Choroid plexus epithelial cell (primary cell): Measurements from ENCODE around the gene PREX1.
A peak's percentile ranks its signal among the peaks of the same experiment; 100 is the strongest.

Source experiments
- DNase-seq: peaks from one replicate; pipeline ENCODE4 v3.0.0-alpha.2; 2010; ENCODE audit warnings: low read depth
- H3K4me3 ChIP-seq: 2 replicates; pipeline ENCODE4 v1.5.1; 2011; ENCODE audit warnings: low read depth, mild to moderate bottlenecking, control low read depth, low read length, moderate library complexity
- TF ChIP-seq, protein P1 (sequence below): conservative IDR thresholded peaks from 2 replicates; pipeline ENCODE4 v1.5.1; 2011; ENCODE audit warnings: low read depth, mild to moderate bottlenecking, control low read depth, inconsistent platforms, low read length, moderate library complexity

The PREX1 gene

DNA sequence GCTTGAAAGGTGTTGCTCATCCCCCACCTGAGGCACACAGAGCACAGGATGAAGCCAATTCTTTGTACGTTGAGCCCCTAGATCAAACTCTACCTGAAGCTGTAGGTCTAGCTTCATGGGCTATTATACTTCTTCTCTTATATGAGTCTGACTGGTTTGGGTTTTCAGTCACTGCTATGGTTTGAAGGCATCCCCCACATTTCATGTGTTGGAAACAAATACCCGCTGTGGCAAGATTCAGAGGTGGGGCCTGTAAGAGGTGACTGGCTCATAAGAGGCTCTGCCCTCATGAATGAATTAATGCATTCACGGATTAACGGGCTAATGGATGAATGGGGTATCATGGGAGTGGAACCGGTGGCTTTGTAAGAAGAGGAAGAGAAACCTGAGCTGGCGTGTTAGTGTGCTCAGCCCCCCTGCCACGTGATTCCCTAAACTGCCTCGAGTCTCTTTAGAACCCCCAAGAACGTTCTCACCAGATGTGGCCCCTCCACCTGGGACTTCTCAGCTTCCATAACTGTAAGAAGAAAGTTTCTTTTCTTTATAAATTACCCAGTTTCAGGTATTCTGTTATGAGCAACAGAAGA lies 39.2 kb downstream of the PREX1 start:
- TF ChIP-seq, protein P1, sequence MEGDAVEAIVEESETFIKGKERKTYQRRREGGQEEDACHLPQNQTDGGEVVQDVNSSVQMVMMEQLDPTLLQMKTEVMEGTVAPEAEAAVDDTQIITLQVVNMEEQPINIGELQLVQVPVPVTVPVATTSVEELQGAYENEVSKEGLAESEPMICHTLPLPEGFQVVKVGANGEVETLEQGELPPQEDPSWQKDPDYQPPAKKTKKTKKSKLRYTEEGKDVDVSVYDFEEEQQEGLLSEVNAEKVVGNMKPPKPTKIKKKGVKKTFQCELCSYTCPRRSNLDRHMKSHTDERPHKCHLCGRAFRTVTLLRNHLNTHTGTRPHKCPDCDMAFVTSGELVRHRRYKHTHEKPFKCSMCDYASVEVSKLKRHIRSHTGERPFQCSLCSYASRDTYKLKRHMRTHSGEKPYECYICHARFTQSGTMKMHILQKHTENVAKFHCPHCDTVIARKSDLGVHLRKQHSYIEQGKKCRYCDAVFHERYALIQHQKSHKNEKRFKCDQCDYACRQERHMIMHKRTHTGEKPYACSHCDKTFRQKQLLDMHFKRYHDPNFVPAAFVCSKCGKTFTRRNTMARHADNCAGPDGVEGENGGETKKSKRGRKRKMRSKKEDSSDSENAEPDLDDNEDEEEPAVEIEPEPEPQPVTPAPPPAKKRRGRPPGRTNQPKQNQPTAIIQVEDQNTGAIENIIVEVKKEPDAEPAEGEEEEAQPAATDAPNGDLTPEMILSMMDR: no peak
- no peak overlapping the region for H3K4me3 ChIP-seq
- DNase-seq: no peak

DNA sequence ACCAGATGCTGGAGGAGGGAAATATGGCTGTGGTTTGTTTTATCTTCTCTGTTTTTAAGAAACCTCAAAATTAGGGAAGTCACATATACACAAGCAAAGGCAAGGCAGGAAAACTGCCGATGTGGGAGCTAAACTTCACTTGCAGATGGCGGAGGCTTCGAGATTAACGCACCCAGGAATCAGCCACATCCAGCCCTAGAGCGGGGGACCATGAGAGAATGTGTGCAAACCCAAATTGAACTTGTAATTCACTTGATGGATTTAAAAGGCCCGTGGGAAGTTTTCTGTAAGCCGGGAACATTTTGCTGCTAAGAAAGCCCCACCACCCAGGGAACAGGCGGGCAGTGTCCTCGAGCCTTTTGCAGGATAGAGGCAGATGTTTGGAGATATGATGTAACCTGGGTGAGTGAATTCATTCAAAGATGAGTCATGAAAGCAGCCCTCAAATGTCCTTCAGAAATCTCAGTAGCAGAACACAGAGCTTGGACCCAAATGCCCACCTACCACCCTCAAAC lies 39.9 kb downstream of the PREX1 start:
- TF ChIP-seq, protein P1: no peak
- peak; percentile 76 for DNase-seq
- no peak overlapping the region for H3K4me3 ChIP-seq

DNA sequence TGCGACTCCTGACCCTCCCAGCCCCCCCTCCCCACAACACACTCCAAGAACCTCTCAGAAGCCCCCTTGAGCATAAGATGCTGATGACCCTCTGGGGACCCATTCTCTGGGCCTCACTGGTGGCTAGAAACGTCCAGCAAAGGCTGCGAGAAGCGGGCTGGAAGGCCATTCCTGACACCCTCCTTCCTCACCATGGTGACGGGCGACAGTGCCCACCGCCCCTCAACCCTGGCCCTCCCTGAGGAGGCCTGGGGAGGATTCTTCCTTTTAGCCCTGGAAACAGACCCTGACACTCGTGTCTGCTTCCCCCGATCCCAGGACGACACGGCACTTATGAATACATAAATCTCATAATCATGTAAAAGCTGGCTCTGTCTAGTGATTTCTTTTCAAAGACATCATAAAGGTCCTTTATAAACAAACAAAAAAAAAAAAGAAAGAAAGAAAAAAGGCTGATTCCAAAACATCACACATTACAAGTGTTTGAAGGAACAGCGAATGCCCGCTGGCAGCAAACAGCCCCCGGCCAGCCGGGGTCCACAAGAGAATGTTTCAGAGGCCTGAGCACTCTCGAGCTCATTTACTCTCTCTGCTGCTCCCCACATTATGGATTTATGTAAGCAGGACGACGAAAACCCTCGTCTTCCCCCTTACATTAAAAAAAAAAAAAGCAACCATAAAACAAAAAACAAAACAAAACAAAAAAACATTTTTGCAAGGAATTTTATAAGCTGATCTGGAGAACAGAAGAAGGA lies 40.7 kb downstream of the PREX1 start:
- no peak overlapping the region for H3K4me3 ChIP-seq

DNA sequence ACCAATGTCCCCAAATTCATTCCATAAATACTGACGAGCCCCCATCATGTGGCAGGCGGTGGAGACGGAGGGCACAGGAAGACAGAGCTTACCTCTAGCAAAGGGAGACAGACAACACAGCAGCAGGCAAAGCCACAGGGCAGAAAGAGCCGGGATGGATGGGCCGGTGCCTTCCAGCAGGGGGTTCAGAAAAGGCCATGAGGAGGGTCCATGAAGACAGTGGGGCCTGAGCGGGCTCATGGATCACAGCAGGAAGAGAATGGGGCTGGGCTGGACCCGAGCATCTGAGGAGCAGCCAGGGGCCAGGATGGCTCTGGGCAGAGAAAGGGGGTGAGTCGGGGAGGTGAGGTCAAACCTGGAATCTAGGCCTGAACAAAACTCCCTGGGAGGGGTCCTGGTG lies 42.0 kb downstream of the PREX1 start:
- DNase-seq: no peak
- TF ChIP-seq, protein P1: no peak
- H3K4me3 ChIP-seq: no peak overlapping the region

More for the DNA sequence above, 40.7 kb downstream of the PREX1 start:
- DNase-seq: no peak
- TF ChIP-seq, protein P1: no peak

DNA sequence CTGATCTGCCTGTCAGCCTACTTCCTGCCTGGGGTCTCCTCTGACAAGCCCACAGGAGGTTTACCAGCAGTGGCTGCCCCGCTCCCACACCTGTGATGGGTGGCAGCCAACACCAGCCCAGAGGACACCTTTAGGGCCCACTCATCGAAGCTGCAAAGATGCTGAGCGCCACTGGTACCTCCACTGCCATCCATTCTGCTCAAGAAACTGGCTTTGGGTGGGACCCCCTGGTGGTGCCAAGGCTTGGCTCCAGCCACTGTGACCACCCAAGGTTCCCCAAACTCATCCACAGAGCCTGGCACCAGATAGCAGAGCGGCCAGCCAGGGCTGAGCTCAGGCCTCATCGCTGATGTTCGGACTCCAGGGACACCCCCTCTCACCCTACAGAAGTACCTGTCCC lies 42.5 kb downstream of the PREX1 start:
- TF ChIP-seq, protein P1: no peak
- no peak for DNase-seq
- no peak overlapping the region for H3K4me3 ChIP-seq

GRCh38 chr20:48784273-48784641 lies 43.5 kb downstream of the PREX1 start:
- H3K4me3 ChIP-seq: no peak overlapping the region
- DNase-seq: no peak
- TF ChIP-seq, protein P1: no peak
